HFF-Myc (cell line): ENCODE results near the gene DEK.

Source experiments
- DNase-seq: peaks from one replicate; pipeline ENCODE4 v3.0.0-alpha.2; 2011; ENCODE audit warnings: low read depth; ENCODE audit errors: extremely low read depth
- H3K4me3 ChIP-seq: replicated peaks from 2 replicates; pipeline ENCODE4 v1.5.1; 2011; ENCODE audit warnings: low read depth, mild to moderate bottlenecking, control low read depth, low read length
- TF ChIP-seq, protein P1 (sequence below): IDR thresholded peaks from 2 replicates; pipeline ENCODE4 v1.5.1; 2012; ENCODE audit warnings: mild to moderate bottlenecking, low read depth, low read length, control low read depth; ENCODE audit errors: missing control alignments

Gene DEK

GRCh38 chr6:18259675-18260447 is 4.5 kb downstream of the DEK start:
- TF ChIP-seq, protein P1, sequence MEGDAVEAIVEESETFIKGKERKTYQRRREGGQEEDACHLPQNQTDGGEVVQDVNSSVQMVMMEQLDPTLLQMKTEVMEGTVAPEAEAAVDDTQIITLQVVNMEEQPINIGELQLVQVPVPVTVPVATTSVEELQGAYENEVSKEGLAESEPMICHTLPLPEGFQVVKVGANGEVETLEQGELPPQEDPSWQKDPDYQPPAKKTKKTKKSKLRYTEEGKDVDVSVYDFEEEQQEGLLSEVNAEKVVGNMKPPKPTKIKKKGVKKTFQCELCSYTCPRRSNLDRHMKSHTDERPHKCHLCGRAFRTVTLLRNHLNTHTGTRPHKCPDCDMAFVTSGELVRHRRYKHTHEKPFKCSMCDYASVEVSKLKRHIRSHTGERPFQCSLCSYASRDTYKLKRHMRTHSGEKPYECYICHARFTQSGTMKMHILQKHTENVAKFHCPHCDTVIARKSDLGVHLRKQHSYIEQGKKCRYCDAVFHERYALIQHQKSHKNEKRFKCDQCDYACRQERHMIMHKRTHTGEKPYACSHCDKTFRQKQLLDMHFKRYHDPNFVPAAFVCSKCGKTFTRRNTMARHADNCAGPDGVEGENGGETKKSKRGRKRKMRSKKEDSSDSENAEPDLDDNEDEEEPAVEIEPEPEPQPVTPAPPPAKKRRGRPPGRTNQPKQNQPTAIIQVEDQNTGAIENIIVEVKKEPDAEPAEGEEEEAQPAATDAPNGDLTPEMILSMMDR: no peak
- H3K4me3 ChIP-seq: no peak overlapping the region
- no peak for DNase-seq

- no peak for DNase-seq
- TF ChIP-seq, protein P1: no peak
- no peak overlapping the region for H3K4me3 ChIP-seq
These were observed 9.5 kb downstream of the DEK start for GRCh38 chr6:18254793-18255192.

GRCh38 chr6:18253635-18254034 is 10.7 kb downstream of the DEK start:
- TF ChIP-seq, protein P1: no peak
- DNase-seq: no peak
- H3K4me3 ChIP-seq: no peak overlapping the region

DNA sequence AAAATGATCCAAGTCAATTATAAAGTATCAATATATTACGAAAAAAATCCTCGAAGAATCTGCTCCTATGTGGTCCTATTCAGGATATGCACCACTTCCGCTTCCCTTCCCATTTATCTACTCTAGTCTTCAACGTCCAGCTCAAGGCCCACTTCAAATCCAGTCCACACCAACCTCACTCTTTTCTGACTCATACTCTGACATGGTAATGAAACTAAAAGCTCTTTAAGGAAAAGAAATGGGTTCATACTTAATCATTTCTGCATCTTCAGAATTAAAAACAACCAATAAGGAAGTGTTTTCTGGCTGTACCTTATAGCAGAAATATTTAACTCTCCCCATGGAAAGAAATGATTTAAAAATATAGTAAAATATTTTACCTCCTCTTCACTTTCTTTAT is 15.1 kb downstream of the DEK start:
- no peak overlapping the region for H3K4me3 ChIP-seq
- TF ChIP-seq, protein P1: no peak
- DNase-seq: no peak

- no peak overlapping the region for H3K4me3 ChIP-seq
- TF ChIP-seq, protein P1: no peak
- DNase-seq: no peak
These were observed 15.6 kb downstream of the DEK start for GRCh38 chr6:18248698-18249097.

DNA sequence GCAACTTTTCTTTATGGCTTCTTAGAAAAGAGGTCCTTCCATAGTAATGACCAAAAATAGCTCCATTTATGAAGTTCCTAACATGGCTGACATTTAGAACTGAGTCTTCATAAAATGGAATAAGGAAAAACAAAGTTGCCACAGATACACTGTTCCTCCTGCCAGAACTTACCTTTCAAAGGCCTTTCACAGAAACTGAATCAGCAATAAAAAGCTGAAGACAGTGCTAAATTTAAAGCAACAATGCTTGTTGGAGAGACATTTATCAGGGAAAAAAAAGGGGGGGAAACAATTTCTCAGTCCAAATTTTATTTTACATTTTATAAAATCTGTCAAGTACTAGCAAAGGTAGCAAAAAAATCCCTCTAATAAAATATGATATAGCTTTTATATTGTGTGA is 17.3 kb downstream of the DEK start:
- TF ChIP-seq, protein P1: no peak
- DNase-seq: no peak
- no peak overlapping the region for H3K4me3 ChIP-seq

DNA sequence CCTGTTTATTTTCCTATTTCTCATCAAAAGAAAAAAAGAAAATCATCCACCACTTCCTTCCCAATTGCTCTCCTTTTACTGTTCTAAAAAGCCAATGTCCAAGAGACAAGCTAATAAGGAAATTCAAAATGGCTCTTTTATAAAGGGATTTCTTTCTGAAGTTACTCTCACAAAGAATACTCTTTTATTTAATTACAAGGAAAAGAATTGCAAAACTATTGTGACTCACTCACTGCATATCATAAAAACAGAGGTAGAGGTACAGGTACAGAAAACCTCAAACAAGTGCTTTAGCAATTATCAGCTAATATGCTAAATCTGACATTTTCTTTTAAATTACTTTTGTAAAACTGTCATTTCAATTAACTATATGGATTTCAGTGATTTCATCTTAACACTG is 18.1 kb downstream of the DEK start:
- H3K4me3 ChIP-seq: no peak overlapping the region
- no peak for DNase-seq

More for the DNA sequence above, 18.1 kb downstream of the DEK start:
- TF ChIP-seq, protein P1: no peak
